GM18517 (cell line): ENCODE results near the gene PHC3.

Experiments used
- ATAC-seq: cut with Tn5 transposase; IDR thresholded peaks from one replicate; pipeline ENCODE4 v1.9.1; 2021; ENCODE audit warnings: mild to moderate bottlenecking, moderate library complexity; ENCODE audit not compliant: unreplicated experiment

The PHC3 gene

DNA sequence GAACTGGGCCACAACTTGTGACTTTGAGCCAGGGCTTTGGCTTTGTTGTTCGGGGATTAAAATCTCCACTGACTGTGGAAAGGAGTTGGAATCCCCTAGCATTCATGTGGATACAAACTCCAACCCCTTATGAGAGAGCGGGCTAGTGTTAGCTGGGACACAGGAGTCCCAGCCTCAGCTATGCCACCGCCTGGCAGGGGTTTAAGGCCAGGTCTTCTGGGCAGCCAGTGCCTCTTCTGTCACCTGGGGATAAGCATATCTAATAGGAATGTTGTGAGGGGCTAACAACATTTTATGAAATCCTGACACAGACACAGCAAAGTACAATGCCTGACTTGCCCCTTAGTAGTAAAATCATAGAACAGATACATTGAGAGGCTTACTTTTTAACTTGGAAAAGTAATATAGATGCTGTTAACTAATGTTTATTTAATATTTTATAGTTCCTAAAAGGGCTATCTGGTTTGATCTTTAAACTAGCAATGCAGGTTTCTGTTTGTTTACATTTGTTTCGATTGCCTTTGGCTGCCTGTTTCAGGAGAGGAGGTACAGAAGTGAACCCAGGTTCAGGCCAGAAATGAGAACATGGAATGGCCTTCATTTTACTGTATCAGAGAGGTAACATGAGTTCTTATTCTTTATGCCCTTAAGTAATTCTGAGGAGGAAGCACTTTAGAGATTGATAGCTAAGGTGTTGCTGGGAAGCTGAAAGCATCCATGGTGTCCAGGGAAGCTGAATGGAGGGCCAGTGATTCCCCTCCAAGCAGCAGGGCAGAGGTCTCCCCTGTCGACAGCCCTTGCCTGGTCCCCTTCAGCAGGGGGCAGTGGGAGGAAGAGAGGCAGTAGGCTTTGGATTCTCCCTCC lies 135.0 kb downstream of the PHC3 start:
- no peak for ATAC-seq

- ATAC-seq: peak; percentile 89
Observed at GRCh38 chr3:170044795-170045244, 136.7 kb downstream of the PHC3 start.

GRCh38 chr3:170044271-170044670 lies 137.3 kb downstream of the PHC3 start:
- ATAC-seq: no peak

GRCh38 chr3:170043506-170043905 lies 138.0 kb downstream of the PHC3 start:
- no peak for ATAC-seq

DNA sequence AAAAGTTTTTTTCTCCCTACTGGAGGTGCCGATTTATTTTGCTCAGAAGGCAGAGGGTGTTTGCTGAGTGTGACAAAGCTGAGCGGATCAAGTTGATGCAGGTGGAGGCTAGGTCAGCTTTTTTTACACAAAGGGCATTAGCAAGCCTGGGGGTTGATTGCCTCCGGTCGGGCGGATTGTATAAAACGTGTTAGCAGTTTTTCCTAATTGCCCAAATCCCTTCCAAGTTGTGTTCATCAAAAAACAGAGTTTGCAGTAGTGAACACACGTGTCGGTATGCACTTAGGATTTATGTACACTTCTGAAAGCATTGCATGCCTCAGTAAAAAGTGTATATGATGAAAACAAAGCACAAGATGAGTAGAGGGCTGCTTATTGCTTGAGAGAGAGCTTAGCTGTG lies 141.1 kb downstream of the PHC3 start:
- ATAC-seq: no peak

DNA sequence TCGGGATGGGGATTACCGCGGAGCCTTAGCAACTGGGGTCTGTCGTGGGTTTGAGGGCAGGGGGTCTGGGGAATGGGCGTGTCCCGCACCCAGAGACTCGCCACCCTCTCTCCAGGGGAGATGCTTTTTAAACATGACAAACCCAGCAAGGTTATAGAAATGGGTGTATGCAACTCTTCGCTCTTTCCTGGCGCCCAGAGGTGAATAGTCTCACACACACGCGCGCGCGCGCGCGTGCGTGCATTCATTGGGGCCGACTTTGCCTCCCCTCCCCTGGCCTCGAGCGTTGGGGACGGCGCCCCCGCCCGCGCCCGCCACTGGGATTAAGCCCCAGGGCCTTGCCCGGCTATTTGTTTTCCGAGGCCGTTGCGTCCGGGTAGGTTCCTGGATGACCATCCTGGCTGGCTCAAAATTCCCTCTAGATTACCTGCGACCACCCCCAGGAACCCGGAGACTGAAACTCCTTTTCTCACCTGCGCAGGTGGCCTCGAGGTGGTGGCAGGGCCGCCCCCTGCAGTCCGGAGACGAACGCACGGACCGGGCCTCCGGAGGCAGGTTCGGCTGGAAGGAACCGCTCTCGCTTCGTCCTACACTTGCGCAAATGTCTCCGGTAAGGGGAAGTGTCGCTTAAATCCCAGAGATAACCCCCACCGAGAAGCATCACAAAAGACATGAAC lies 143.0 kb downstream of the PHC3 start:
- peak; percentile 6 for ATAC-seq
